ENCODE results near the gene LONP2. TPM values are rescaled to one million over a fixed set of nuclear protein-coding genes. Genes with fewer than 3 reads are reported as not detected.
"Not testable (repeated sequence)": the region's sequence is repeated elsewhere in the genome, so short reads cannot be mapped to it uniquely, and the experiment has no call there.

LONP2 gene
- polyA plus RNA-seq, 4 donors = 49.7 to 74.1 (median 62.4) TPM

DNA sequence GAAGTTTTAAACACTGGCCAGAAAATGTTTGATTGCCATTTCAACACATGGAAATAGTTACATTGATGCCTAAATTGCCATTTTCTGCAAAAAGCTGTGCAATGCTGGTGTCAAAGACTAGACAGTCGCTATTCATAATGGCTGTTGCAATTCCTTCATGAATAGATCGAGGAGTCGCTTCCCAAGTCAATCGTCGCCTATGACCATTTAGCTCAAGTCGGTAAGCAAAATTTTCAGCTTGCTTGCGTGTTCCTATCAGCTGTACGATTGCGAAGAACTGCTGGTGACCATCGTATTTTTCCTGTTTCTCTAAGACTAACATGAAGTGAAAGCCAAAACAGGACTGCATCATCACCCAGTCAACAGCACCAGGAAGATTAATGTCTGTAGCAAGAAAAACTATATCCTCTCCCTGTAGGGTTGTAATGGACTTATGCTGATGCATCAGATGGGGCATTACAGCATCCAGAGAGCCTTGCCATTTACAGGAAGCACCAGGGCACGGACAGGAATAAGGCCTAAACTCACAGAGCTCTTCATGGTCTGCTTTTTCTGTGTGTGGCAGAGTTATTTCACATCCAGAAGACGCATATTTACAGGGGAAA is 117.5 kb downstream of the LONP2 start:
- no peak for DNase-seq (ENCODE audit: low read depth in 4 of 4, low spot score in 3 of 4)

DNA sequence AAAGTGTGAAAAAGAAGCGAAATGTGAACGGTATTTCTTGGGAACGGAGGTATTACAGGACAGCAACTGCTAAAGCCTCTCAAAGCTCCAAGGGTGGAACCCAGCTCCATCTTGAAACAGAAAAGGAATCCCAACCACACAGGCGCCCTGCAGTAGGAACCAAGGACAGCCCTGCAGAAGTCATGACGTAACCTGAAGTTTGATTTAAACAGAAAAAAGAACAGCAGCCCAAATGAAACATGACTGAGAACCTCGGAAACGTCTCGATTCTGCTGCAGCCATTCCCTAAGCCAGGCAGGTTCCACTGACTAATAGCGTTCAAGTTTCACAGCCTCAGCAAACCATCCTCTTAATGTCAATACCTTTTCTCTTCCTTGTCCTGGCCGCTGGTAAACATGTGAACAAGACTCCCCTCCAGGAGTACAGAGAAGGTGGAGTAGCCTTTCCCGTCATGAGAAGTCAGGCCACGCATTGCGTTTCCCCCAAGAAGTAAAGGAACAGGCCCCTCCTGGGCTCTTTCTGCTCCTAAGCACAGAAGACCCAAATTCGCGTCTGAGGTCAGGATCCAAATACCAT is 121.0 kb downstream of the LONP2 start:
- no peak for DNase-seq (ENCODE audit: low read depth in 4 of 4, low spot score in 3 of 4)

- peak in 3 of 4 donors; percentile 63 to 68 (median 65) for DNase-seq (ENCODE audit: low read depth in 4 of 4, low spot score in 3 of 4)
These were observed 121.6 kb downstream of the LONP2 start for GRCh38 chr16:48365601-48366164.

- DNase-seq (ENCODE audit: low read depth in 4 of 4, low spot score in 3 of 4) = no peak
These were observed 122.3 kb downstream of the LONP2 start for GRCh38 chr16:48366165-48367093.

DNA sequence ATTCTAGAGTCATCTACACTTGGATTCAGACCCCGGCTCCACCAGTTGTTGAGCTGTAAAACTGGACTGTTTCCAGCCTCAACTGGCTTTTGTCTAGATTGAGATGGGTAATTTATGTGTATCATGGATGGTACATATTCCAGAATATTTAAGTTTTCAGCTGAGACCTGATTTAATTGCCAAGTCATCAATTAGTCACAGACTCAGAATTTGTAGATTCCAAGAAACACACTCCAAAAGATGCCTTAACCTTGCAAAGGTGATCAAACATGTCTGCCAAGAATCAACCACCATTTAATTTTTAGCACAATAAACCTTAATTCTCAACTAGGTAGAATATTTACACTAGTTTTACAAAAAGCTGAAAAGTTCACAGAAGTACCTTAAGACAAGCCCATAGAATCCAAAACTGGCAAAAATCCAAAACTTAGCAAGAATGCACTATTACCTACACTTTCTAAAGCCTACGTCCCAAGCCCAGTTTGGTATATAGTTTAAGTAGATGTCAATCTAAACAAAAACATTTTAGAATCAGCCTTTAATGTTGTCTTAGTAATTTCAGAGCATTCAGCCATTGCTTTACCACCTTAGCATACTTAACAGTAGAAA is 123.4 kb downstream of the LONP2 start:
- DNase-seq (ENCODE audit: low read depth in 4 of 4, low spot score in 3 of 4) = no peak

DNA sequence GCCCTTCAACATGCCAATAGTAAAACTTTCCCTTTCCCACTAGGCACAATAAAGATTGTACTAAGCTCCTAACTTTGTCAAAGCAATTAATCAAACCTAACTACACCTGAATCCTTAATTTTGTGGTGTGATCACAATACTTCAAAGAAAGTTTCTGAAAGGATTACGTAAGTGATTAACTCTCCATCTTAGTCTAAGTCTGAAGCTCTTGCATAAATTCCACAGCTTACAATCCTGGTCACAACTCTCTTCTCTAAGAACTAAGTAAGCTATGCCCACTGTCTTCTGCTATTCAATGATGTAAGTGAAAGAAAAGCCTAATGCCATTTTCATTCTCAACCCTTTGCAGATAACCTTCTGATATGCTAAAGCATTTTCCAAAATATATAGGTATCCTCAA is 125.7 kb downstream of the LONP2 start:
- DNase-seq (ENCODE audit: low read depth in 4 of 4, low spot score in 3 of 4) = no peak

- DNase-seq (ENCODE audit: low read depth in 4 of 4, low spot score in 3 of 4) = no peak
These were observed 126.1 kb downstream of the LONP2 start for GRCh38 chr16:48370229-48370628.

GRCh38 chr16:48370668-48371392 is 126.7 kb downstream of the LONP2 start:
- DNase-seq (ENCODE audit: low read depth in 4 of 4, low spot score in 3 of 4) = not testable (repeated sequence)

DNA sequence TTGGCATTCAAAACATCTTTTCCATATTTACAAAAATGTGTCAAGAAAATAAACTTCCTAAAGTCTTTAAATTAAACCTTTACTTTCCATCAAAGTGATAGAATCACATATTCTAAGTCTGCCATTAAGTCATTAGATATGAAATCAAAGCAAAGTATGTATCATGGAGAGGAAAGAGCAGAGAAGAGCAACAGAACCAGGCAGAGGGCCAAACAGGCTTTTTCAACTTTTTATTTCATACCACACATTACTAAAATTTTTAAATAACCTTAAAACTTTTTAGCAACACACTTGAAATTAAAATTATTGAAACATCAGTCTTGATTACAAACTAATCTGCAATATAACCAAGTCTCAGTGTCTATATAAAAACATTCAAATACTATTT is 127.3 kb downstream of the LONP2 start:
- no peak for DNase-seq (ENCODE audit: low read depth in 4 of 4, low spot score in 3 of 4)

DNA sequence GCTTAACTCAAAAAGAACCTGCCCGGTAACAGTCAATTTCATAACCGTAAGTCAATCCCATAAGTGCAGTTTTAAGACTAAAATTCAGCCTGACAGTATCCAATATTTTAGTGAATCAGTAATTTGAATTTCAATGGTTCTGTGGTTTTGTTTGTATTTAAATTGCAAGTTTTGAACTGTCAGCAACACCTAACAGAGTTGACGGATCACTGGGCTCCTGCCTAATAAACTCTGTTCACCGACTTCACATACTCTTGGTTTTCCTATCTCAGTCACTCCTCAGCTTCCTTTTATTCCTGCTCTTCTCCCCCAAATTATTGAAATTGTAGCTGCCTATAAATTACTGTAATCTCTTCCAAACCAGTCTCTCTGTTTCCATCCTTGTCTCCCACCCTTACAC is 128.6 kb downstream of the LONP2 start:
- DNase-seq (ENCODE audit: low read depth in 4 of 4, low spot score in 3 of 4) = no peak

DNA sequence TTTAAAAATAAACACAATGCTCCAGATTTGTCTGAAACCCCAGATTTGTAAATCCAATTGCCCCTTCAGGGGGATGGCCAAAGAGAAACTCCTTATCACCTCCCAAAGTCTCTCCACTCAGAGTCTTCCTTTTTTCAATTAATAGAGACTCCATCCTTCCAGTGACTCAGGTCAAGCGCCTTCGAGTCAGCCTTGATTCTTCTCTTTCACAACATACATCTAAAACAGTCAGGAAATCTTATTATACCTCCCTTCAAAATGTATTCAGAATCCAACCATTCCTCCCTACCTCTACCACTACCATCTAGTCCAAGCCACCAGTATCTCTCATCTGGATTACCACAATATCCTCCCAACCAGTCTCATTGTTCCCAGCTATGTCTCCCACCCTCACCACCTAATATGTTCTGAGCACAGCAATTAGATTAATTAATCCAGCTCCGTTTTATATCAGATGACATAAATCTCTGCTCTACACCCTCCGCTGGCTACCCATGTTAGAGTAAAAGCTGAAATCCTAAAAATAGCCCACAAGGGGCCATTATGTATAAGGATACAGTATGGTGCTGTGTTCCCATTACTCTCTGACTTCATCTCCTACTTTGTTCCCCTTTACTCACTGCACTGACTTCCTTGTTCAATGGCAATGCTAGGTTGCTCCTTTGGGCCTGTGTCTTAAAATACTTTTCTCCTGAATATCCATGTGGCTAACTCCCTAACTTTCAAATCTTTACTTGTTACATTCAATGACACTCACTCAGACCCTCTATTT is 129.3 kb downstream of the LONP2 start:
- DNase-seq (ENCODE audit: low read depth in 4 of 4, low spot score in 3 of 4) = no peak

DNA sequence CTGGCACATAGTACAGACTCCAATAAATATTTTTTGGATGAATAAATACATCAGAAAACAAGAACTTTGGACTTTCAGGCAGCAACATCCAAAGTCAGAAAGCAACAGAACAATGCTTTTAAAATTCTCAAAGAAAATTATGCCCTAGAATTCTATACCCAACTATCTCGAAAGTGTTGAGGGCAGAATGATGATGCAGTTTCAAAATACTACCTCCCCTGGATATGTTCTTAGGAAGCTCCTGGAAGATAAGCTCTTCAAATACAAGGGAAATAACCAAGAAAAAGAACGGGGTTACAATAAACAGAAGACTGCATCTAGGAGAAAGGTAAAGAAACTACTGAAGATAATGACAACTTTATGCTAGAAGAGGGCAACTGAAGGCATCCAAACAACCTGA is 130.2 kb downstream of the LONP2 start:
- DNase-seq (ENCODE audit: low read depth in 4 of 4, low spot score in 3 of 4) = no peak

DNA sequence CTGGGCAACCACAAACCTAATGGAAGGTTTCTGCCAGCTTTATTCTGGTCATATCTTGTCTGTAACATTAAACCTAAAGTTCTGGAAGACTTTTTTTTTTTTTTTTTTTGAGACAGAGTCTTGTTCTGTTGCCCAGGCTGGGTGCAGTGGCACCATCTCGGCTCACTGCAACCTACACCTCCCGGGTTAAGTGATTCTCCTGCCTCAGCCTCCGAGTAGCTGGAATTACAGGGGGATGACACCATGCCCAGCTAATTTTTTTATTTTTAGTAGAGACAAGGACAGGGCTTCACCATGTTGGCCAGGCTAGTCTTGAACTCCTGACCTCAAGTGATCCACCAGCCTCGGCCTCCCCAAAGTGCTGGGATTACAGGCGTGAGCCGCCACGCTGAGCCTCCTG is 133.2 kb downstream of the LONP2 start:
- not testable (repeated sequence) for DNase-seq (ENCODE audit: low read depth in 4 of 4, low spot score in 3 of 4)

GRCh38 chr16:48378276-48378675 is 134.2 kb downstream of the LONP2 start:
- no peak for DNase-seq (ENCODE audit: low read depth in 4 of 4, low spot score in 3 of 4)

- no peak for DNase-seq (ENCODE audit: low read depth in 4 of 4, low spot score in 3 of 4)
These were observed 134.7 kb downstream of the LONP2 start for GRCh38 chr16:48378836-48379235.

- DNase-seq (ENCODE audit: low read depth in 4 of 4, low spot score in 3 of 4) = no peak
These were observed 137.1 kb downstream of the LONP2 start for GRCh38 chr16:48381201-48381600.

- DNase-seq (ENCODE audit: low read depth in 4 of 4, low spot score in 3 of 4) = no peak
These were observed 138.0 kb downstream of the LONP2 start for GRCh38 chr16:48382131-48382530.

- no peak for DNase-seq (ENCODE audit: low read depth in 4 of 4, low spot score in 3 of 4)
These were observed 139.1 kb downstream of the LONP2 start for GRCh38 chr16:48383009-48383876.

All from left renal pelvis (tissue), 4 donors.